Right renal cortex interstitium (tissue), 3 donors: ENCODE measurements around the gene TXK. TPM values are rescaled to one million over a fixed set of nuclear protein-coding genes. Genes with fewer than 3 reads are reported as not detected.

ENCODE experiments used
- DNase-seq, 3 donors: peaks; one replicate each; pipeline ENCODE4 v3.0.0-alpha.2; 2013; ENCODE audit warnings: low read depth in 3 of 3, low spot score in 2 of 3
- polyA plus RNA-seq, 3 donors: library from polyadenylated mRNA; unstranded; fragments of 120-200 nt; gene quantifications; one replicate each; pipeline ENCODE4 v1.2.1, GENCODE V29; 2013; ENCODE audit not compliant: insufficient read length in 3 of 3

TXK gene
- polyA plus RNA-seq, 3 donors, result 1.0 to 2.0 (median 1.8) TPM

DNA sequence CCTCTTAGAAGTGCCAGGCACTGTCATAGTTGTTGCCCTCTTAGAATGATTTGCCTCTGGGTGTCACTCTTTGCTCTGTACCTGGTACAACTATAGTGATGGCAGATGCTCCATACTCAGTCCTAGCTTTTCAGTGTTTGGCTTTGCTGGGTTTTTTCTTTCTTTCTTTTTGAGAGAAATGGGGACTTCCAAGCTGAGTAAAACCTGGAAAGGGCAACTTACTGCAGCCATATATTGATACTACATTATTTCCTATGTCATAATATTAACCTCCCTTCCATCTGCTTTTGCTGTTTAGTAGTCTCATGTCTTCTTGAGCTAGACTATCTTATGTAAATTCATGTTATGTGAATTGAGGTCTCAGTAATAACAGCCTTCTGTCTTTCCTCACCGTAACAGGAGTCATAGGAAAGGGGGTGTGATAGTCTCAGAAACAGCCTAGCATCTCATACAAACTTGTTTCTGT, 68.4 kb downstream of the TXK start:
- DNase-seq, result no peak

DNA sequence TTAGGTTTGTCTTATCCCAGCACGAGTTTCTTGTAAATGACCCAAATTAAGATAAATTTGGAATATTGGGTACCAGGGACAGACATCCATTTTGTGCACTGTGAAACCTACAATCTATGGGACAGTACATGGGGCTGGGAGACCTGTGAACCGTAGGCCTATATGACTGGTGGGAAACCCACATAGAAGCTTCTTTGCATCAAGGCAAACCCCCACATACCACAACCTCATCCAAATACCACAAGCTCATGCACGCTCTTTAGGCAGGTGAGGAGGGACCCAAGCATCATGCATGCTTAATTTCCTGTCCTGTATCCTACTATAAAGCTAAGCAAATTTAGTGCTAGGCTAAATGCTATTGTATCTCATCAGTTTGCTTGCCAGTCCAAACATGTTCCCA, 69.7 kb downstream of the TXK start:
- DNase-seq, result no peak

DNA sequence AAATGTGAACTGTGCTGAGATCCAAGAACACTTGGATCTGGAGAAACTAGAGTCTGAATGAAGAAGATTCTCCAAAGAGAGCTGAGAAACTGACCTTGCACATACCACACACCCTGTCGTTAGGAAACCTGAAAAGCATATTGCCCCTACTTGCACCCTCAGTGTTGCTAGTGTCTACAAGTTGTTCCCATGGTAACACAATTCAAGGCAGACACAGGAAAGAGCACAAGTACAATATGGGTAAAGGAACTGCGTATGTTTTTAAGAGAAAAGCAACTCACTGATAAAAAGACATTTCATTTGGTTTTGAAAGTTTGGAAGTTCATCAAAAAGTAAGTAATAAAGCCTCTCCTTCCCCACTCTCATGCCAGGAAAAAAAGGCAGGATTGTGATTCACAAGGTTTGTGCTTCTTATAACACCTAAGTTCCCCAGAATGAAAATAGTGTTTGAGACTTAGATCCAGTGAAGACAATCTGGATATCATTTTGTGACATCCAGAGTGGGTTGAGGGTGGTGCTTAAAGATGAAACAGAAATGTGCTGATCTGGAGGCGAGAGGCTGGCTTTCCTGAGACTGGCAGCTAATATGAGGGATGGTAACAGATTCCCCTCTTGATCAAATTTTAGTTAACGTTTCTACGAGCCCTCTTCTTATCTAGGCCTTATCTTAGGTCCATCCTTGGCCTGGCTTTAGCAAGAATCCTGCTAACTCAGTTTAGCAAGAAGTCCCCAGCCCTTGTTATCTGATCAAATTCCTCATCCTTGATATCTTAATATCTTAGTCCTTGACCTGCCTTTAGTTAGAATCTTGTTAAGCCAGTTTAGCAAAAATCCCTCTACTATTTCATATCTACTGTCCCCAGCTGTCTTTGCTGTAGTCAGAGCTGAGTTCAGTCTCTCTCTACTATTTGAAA, 75.2 kb downstream of the TXK start:
- no peak for DNase-seq

DNA sequence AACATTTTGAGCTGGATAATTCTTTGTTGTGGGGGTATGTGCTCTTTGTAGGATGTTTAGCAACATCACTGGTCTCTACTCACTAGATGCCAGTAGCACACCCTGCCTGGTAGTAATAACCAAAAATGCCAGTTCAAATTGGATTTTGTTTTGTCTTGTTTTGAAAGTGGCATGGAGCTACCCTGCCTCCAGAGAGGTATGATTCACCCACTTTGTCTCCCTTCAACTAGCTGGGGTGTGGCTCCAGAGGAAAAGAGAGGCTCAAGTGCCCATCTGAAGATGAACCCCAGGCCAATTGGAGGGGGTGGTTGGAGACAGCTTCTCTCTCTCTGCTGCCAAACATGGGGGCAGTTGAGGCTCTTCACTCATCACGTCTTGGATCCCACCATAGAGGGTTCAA, 83.0 kb downstream of the TXK start:
- no peak for DNase-seq

DNA sequence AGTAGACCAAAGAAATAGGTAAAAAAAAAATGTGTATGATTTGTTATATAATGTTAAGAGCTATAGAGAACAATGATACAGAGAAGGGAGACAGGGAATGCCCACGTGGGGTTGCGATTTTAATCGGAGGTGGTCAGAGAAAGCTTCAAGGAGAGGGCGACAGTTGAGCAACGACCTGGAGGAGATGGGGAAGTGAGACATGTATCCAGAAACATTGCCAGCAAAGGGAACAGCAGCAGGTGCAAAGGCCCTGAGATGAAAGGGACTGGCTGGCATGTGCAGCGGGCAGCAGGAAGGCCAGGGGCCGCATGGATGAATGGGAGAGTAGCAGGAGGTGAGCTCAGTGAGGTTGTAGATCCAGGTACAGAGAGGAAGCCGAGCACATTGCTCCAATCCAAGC, 84.6 kb downstream of the TXK start:
- no peak for DNase-seq

DNA sequence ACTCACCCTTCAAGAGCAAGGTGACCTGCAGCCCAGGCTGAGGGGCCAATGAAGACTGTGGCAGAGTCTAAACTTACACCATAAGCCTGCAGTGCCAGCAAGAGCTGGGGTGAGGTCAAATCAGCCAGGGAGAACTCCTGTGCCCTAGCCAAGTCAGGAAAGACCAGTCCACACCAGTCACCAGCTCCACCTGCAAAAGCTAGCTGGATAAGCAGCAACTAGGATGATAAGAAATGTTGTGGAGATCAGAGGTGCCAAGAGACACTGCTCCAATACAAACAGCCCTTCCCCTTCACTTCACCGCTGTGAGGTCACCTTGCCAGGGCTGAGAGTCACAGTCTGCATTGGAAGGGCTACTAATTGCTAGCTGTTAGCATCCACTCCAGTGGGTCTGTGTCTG, 86.2 kb downstream of the TXK start:
- no peak for DNase-seq

DNA sequence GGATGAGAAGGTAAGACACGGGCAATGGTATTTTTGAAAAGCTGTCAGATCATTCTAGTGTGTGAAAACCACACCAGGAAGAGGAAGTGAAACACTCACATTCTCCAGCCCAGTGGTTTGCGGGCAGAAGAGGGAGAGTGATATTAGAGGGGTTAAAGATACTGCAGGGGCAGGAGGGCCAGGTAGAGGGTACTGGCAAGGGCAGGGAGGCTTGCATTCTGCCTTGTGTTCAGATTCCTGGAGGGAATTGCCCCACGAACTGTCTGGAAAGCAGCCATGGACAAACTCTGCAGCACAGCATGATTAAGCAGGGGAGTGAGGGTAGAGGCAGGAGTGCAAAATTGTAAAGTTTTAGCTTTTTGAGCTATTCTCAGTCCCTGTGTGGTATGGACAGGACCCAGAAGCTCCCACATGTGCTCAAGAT, 86.6 kb downstream of the TXK start:
- no peak for DNase-seq

DNA sequence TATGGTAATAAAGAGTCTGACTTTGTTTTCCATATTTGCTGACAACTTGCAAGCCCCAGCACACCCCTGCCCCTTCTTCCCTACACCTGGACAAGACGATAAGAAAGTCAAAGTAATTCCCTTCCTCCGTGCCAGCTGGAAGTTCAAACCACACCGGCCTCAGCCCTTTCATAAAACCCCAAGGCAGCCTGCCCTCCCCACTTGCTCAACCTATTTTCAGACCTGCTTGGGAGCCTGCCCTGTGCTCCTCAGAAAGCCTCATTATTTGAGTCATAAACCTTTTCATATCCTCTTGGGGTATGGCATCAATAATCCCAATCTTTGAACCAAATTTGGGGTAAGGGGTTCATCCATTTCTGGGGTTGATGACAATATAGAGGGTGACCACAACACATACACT, 88.0 kb downstream of the TXK start:
- DNase-seq, result no peak

DNA sequence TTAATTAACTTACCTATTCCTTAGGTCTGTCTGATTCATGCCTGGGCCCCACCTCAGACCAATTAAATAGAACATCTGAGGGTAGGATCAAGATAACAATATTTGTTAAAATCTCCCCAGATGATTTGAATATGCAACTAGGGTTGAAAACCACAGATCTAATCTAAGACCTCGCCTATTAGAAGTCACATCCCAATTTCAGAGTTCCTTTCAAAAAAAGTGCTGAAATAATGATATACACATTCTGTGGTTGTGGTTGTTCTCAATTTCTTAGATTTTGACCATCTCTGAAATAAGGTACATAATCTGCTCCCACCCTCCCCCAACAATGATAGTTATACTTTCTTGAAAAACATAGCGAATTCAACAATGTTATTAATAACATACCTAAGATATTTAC, 89.8 kb downstream of the TXK start:
- DNase-seq, result no peak

DNA sequence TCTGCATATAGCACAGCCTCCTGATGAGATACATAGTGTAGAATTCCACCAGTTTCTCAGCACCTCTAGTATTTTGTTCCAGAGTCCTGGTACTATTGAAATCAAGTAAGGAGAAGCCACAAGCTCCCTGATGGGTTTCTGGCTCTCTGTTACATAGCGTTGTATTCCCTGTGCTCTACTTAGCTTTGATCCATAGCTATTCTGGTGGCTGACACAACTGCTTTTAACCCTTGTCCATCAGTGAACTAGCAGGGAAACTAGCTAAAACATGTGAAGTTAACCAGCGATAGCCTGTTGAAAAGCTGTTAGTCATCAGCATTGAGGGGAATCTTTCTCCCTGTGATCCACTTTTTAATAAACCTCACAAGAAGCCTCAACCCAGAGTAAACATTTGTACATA, 90.5 kb downstream of the TXK start:
- DNase-seq, result no peak

DNA sequence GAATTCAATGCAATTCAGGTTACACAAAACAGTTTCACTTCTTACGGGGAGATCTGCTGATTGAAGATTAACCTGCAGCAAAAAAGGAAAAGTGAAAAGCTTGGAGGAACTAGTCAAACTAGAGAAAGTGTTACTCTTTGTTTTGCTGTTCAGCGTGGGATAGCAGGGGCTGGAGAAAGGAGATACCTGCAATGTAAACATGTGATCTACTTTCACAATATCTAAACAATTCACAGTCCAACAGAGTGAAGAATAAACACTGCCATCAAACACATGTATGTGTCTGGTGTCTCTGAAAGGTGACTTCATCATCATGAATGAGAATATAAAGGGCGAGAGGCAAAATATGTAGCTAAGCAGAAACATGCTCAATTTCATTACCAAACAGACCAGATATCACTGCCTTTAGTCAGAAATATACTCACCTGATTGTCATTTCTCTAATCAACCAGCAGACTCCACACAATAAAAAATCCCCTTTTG, 91.0 kb downstream of the TXK start:
- DNase-seq, result no peak

DNA sequence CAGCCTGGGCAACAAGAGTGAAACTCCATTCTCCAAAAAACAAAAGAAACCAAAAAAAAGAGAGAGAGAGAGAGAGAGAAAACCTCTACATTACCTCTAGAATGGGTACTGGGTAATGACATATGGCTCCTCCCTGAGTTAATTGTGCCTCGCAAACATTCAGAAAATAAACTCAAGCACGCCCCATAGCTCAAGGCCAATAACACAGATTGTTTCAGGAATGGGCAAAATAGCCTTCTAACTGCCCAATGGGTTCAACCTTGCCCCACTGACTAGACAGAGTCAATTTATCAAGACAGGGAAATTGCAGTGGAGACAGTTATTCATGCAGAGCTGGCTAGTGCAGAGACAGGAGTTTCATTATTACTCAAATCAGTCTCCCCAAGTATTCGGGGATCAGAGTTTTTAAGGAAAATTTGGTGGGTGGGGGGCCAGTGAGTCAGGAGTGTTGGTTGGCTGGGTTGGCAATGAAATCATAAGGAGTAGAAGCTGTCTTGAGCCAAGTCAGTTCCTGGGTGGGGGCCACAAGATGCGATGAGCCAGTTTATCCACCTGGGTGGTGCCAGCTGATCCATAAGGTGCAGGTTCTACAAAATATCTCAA, 92.4 kb downstream of the TXK start:
- no peak for DNase-seq

DNA sequence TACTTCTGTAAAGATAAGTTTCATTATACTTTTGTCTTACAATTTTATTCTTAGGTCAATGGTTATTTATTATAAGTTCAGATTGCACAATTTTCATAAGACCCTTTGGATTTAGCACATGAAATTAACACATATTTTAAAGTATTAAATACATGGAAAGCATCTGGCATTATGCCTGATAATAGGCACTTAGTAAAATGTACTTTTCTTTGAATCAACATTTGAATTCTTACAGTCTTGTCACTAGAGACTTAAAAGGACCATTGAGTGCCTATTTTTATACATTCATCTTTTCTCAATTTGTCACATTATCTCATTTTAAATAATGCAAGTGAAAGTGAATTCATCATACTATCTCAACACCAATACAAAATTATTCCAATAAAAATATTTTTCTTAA, 94.5 kb downstream of the TXK start:
- no peak for DNase-seq

DNA sequence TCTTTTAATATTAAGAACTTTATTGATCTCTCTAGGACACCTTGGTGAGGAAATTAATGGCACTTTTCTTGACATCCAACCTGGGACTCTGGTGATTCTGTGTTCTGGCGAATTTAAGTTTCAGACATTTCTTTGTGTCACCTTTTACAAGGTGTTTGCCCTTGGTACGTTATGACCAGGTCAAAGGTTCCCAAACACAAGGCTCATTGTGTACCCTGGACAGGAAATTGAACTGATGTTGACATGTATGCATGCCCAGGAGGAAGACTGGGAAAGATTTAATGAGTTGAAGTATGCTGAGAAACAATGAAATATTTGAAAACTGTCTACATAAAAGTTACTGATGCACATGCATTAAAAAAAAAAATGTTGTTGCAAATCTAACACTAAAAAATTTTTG, 95.4 kb downstream of the TXK start:
- no peak for DNase-seq

DNA sequence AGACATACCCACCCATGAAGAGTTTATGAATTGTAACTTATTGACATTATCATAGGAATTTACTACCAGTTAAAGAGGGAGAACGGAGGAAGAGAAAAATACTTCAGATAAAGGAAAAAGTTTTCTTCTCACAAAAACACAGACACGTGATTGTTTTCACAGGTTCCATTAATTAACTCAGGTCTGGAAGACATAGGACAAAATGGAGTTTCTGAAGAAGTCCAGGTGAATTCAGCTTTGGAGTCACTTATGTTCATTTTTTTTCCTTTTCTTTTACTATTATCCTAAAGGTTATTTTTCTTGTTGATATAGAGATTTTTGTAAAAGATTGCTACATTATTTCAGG, 97.0 kb downstream of the TXK start:
- no peak for DNase-seq

DNA sequence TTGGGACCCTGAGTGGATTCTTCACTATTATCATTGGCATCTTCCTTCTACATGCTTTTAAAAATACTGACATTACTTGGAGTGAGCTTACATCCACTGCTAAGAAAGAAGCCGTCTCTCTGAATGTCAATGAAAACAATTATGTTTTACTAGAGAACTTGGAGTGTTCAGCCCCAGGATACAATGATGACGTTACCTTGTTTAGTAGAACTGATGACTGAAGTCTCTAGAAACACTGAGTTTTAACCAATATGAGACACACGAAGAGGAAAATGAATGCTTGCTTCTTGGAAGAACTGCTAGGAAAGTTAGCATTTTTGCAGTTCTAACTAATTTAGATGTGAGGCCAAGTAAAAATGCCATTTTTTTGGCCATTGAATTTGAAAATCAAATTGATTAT, 98.1 kb downstream of the TXK start:
- DNase-seq, result no peak

DNA sequence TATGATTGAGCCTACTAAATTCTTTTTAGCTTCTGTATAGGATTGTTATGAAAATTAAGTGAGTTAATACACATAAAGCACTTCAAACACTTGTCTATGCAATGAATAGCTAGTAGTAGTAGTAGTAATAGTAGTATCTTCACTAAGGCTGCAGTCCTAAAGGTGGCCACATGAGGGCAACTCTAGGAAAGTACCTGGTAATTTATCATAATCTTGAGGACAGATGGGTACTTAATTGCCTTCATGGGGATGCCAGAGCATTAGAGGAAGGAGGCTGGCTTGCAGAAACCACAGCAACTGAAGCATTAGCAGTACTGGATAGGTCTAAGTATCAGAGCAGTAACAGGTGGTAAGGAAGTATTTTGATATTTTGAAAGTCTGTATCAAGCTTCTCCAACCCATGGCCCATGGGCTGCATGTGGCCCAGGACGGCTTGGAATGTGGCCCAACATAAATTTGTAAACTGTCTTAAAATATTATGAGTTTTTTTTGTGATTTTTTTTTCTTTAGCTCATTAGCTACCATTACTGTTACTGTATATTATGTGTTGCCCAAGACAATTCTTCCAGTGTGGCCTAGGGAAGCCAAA, 100.1 kb downstream of the TXK start:
- no peak for DNase-seq

DNA sequence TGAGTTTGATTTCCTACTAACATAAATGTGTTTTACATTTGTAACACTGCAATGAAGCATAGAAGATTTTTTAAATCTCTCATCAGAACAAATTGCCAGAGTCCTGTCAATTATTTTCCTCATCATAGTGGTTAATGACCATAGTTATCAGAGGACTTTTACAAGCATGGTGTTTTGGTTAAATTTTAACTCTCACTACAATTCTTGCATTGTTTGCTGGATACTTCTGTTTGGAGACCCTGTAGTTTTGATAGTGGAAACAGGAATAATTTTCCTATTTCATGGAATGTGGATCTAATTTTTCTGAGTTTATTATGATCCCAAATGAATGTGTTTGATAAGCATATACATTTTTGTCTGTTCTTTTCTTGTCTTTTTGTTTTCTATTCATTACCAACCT, 100.6 kb downstream of the TXK start:
- DNase-seq, result no peak

DNA sequence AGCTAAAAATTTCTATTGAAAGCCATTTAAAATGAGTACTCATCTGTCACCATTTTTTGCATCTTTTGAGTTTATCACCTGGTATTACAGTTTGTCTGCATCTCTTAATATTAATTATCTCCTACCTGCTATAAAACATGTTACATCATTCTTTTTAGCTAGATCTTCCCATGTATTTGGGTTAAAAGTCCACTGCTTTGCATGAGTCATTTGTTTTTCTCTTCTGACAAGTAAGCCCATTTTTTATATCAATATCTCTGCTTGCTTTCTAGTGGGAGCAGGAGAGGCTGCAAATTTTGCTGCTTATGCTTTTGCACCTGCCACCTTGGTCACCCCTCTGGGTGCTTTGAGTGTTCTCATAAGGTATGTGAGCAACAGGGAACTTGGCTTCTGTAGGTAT, 101.3 kb downstream of the TXK start:
- DNase-seq, result no peak

DNA sequence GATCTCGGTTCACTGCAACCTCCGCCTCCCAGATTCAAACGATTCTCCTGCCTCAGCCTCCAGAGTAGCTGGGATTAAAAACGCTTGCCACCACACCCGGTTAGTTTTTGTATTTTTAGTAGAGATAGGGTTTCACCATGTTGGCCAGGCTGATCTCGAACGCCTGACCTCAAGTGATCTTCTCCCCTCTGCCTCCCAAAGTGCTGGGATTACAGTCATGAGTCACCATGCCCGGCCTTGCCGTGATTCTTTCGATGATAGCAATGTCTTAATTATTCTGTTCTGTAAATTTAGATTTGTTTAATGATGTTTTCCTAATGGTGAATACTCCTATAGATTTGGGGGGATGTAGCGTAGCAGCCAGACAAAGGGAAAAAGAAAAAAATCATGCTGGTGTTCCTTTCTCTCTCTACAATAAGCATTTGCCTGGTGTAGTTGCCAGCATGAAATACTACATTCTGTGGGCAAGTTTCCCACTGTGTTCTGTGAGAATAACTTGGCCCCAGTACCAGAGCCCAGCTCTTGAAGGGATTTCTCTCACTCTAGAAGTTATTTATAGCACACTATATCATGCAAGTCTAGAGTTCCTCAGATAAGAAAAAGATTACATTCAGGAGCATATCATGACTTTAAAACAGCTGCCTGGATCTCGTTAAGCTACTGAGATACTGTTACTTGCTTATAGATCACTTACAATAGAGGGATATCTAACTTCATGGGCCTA, 102.1 kb downstream of the TXK start:
- DNase-seq, result no peak

DNA sequence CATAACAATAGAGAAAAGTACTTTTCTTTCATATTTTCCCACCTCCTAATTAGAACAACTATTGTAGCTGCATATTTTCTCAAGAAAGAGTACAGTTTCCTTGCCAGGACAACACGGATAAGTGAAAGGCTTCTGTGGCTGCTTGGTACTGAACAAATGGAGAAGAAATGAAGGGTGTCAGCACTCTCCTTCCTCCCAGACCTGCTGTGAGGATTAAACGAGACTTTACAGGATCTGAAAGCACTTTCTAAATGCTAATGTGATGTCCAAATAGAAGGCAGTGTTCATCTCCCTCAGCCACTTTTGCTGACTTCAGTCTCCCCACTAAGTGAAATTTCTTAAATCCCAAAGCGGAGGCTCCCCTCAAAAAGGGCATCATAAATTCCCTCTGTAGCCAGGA, 103.6 kb downstream of the TXK start:
- DNase-seq, result no peak
